SU-DHL-6 (cell line): ENCODE data around the gene BUD23.

Source experiments
- H2AFZ ChIP-seq: fragments of 200-600 bp; sonication (generic); 2 replicates; pipeline ENCODE4 v1.6.1; 2014; ENCODE audit warnings: low read depth, mild to moderate bottlenecking, moderate library complexity, mixed read lengths, antibody characterized with exemption, low read length; ENCODE audit not compliant: severe bottlenecking
- H3F3A ChIP-seq: fragments of 200-600 bp; shearing (Covaris generic); 2 replicates; pipeline ENCODE4 v1.6.0; 2016; ENCODE audit warnings: antibody characterized with exemption, mild to moderate bottlenecking; ENCODE audit not compliant: insufficient read depth
- H3K27ac ChIP-seq: fragments of 200-600 bp; sonication (generic); 2 replicates; pipeline ENCODE4 v1.5.1; 2016; ENCODE audit warnings: low read depth, mild to moderate bottlenecking, low read length, moderate library complexity, mixed read lengths
- H3K27me3 ChIP-seq: fragments of 200-600 bp; sonication (generic), shearing (Covaris generic); 2 replicates; pipeline ENCODE4 v1.6.0; 2014; ENCODE audit warnings: mild to moderate bottlenecking, low read length
- H3K36me3 ChIP-seq: fragments of 200-600 bp; sonication (generic); 2 replicates; pipeline ENCODE4 v1.6.1; 2014; ENCODE audit warnings: mild to moderate bottlenecking, low read length, mixed read lengths
- H3K4me2 ChIP-seq: fragments of 300-600, 200-600 bp; shearing (Covaris generic), sonication (generic); 2 replicates; pipeline ENCODE4 v1.6.0; 2014; ENCODE audit warnings: low read length, low read depth, mild to moderate bottlenecking; ENCODE audit not compliant: poor library complexity, severe bottlenecking
- H3K4me3 ChIP-seq: fragments of 200-600 bp; sonication (generic); 2 replicates; pipeline ENCODE4 v1.5.1; 2014; ENCODE audit warnings: antibody characterized with exemption, low read length, mild to moderate bottlenecking, mixed read lengths; ENCODE audit not compliant: insufficient read depth, poor library complexity, severe bottlenecking
- H3K79me2 ChIP-seq: fragments of 200-600 bp; sonication (generic); 2 replicates; pipeline ENCODE4 v1.6.1; 2014; ENCODE audit warnings: mild to moderate bottlenecking, low read length, moderate library complexity; ENCODE audit not compliant: insufficient read depth
- H3K9ac ChIP-seq: fragments of 200-600 bp; sonication (generic); 2 replicates; pipeline ENCODE4 v1.7.0; 2014; ENCODE audit warnings: mild to moderate bottlenecking, low read length
- H3K9me2 ChIP-seq: fragments of 200-600 bp; sonication (generic); replicated peaks from 2 replicates; pipeline ENCODE4 v1.6.1; 2014; ENCODE audit warnings: low read length; ENCODE audit not compliant: insufficient read depth
- H3K9me3 ChIP-seq: fragments of 200-600 bp; sonication (generic); 2 replicates; pipeline ENCODE4 v1.6.1; 2014; ENCODE audit warnings: low read length, mixed read lengths; ENCODE audit not compliant: insufficient read depth
- H4K20me1 ChIP-seq: fragments of 200-600 bp; sonication (generic); 2 replicates; pipeline ENCODE4 v1.6.1; 2014; ENCODE audit warnings: low read depth, mild to moderate bottlenecking, antibody characterized with exemption, low read length, moderate library complexity, mixed read lengths
- CTCF ChIP-seq: fragments of 200-600 bp; sonication (generic); IDR thresholded peaks from one replicate; pipeline ENCODE4 v1.5.1; 2017; ENCODE audit warnings: antibody characterized with exemption, mild to moderate bottlenecking, low read length, moderate library complexity; ENCODE audit not compliant: insufficient read depth, poor library complexity, severe bottlenecking
- EZH2phosphoT487 ChIP-seq: fragments of 200-600 bp; sonication (generic), shearing (Covaris generic); conservative IDR thresholded peaks from 2 replicates; pipeline ENCODE4 v1.6.1; 2018; ENCODE audit warnings: mild to moderate bottlenecking, antibody characterized with exemption, low read length, moderate library complexity, mixed read lengths

BUD23 gene

DNA sequence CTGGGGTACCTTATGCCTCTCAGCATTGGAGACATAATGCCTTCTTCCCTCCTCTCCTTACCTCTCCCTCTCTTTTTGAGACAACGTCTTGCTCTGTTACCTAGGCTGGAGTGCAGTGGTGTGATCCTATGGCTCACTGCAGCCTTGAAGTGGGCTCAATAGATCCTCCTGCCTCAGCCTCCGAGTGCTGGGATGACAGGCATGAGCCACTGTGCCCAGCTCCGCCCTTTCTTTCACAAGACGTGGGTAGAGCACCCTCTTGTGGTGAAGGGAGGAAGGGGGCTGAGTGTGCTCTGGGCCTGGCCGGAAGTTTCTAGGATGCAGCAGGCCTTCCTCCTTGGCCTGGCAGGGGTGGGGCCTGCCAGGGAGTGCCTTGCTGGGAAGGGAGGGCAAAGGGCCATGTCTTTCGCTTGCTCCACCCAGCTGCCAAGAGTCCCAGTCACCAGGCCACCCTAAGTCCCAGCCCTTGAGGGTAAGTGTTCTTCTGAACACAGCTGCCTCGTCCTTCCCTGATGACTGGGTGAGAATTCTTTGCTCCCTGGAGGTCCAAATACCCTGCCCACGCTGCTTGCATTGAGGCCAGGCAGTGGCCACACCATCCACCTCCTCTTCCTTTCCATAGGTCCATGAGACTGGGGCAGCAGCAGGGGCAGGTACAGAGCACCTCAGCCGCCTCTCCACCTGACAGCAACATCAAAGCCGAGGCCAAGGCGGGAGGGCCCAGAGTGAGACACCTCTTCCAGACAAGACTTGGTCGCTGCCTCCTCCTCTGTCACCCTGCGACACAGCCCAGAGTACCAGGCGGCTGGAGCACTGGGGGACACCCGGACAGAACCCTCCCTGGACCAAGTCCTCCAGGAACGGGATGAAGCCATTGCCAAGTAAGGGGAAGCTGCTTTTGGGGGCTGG is 51.5 kb downstream of the BUD23 start:
- peaks cover 9% of the 10 kb centered on the region; the same call in 1 of the 2 replicates for H3K79me2 ChIP-seq
- H4K20me1 ChIP-seq, result 0 out of 2 replicates have a peak, but pooled peaks cover 3% of the 10 kb centered on the region
- no peak for TF ChIP-seq EZH2phosphoT487
- peak; percentile 99 for TF ChIP-seq CTCF
- 0 out of 2 replicates have a peak, but pooled peaks cover 4% of the 10 kb centered on the region for H3F3A ChIP-seq
- H3K9me3 ChIP-seq, result no peaks in the 10 kb centered on the region
- no peak overlapping the region for H3K4me3 ChIP-seq
- H3K27me3 ChIP-seq, result no peaks in the 10 kb centered on the region
- no peaks in the 10 kb centered on the region for H3K9me2 ChIP-seq
- H2AFZ ChIP-seq, result peak overlapping the region; percentile 48
- no peak overlapping the region for H3K4me2 ChIP-seq
- 0 out of 2 replicates have a peak overlapping the region, but pooled peaks have one; percentile 27 for H3K27ac ChIP-seq
- H3K9ac ChIP-seq, result 0 out of 2 replicates have a peak overlapping the region, but pooled peaks have one; percentile 18
- H3K36me3 ChIP-seq, result no peaks in the 10 kb centered on the region

DNA sequence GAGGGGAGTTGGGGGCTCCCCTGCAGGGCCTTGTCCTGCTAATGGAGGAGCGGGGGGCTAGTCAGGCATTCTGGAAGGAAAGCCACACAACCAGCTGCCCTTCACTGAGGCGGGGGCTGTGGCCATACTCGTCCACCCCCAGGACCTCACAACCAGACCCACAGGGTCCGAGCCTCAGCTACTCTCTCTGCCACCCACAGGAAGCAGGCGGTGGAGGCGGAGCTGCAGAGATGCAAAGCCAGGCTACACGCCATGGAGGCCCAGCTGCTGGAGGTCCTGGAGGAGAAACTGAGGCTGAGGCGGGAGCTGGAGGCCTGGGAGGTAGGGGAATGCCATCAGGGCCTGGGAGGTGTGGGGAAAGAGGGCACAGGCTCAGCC is 52.1 kb downstream of the BUD23 start:
- H3K4me2 ChIP-seq, result no peak overlapping the region
- 0 out of 2 replicates have a peak, but pooled peaks cover 4% of the 10 kb centered on the region for H3F3A ChIP-seq
- H3K4me3 ChIP-seq, result no peak overlapping the region
- no peaks in the 10 kb centered on the region for H3K9me2 ChIP-seq
- H3K9ac ChIP-seq, result no peak overlapping the region
- peaks cover 9% of the 10 kb centered on the region; the same call in 1 of the 2 replicates for H3K79me2 ChIP-seq
- H3K27me3 ChIP-seq, result no peaks in the 10 kb centered on the region
- no peaks in the 10 kb centered on the region for H3K9me3 ChIP-seq
- TF ChIP-seq EZH2phosphoT487, result no peak
- TF ChIP-seq CTCF, result no peak
- H3K27ac ChIP-seq, result no peak overlapping the region
- no peak overlapping the region for H2AFZ ChIP-seq
- H4K20me1 ChIP-seq, result 0 out of 2 replicates have a peak, but pooled peaks cover 3% of the 10 kb centered on the region
- H3K36me3 ChIP-seq, result no peaks in the 10 kb centered on the region

DNA sequence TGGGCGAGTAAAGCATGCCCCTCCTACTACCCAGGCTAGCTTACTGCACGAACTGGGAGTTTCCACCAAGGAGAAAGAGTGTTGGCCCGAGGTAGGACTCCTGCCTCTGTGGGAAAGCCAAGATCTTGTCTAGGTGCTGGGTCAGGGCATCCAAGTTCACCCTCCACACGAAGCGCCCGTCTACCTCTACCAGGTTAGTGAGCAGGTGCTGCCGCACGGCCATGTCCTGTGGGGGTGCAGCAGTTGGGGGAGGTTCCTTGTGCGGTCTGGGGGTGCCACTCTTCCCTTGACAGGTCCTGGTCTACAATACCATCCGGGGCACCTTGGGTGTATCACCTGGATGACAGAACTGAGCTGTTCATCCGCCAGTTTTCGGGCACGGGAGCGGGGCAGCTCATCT is 53.5 kb downstream of the BUD23 start:
- no peak overlapping the region for H3K9ac ChIP-seq
- H3K27me3 ChIP-seq, result no peaks in the 10 kb centered on the region
- H2AFZ ChIP-seq, result no peak overlapping the region
- no peaks in the 10 kb centered on the region for H3K9me2 ChIP-seq
- H3K27ac ChIP-seq, result no peak overlapping the region
- H3K36me3 ChIP-seq, result no peaks in the 10 kb centered on the region
- H3K4me2 ChIP-seq, result no peak overlapping the region
- no peak overlapping the region for H3K4me3 ChIP-seq
- no peaks in the 10 kb centered on the region for H3K9me3 ChIP-seq
- H3F3A ChIP-seq, result 0 out of 2 replicates have a peak, but pooled peaks cover 4% of the 10 kb centered on the region
- TF ChIP-seq CTCF, result no peak
- TF ChIP-seq EZH2phosphoT487, result no peak
- H3K79me2 ChIP-seq, result peaks cover 9% of the 10 kb centered on the region; the same call in 1 of the 2 replicates
- 0 out of 2 replicates have a peak, but pooled peaks cover 3% of the 10 kb centered on the region for H4K20me1 ChIP-seq
